ENCODE data around the gene CISH.

The CISH gene

GRCh38 chr3:50592568-50592967 lies 19.0 kb downstream of the CISH start:
- FAIRE-seq, result no peak

- FAIRE-seq, result no peak
These were observed 20.3 kb downstream of the CISH start for GRCh38 chr3:50591196-50591741.

DNA sequence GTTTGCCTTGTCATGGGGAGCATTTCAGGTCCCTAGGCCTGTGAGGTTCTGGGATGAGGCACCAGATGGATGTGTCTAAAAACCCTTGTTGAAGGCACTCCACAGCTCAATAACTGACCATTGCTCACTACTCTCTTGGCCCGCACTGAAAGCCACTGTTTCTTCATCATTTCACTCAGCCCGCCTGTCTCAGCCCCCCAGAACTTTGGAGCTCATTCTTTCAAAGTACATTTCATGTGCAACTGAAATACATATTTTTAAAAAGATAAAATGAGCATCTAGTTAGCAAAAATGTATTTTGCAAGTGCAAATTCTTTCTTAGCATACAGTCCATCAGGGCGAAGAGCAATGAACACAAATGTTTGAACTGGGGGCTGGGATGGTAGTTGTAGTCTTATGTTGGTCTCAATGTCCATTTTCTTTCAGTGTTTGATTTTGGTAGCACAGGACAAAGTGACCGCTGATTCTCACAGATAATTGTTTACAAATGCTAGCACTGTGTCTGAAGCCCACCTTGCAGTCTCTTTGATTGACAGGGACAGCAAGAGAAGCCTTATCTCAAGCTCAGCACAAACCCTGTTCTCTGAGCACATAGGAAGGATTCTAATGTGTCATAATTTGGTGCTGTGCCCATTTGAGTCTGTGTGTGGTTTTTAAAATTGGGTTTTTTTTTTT lies 22.7 kb downstream of the CISH start:
- FAIRE-seq, result no peak

GRCh38 chr3:50587806-50588758 lies 23.5 kb downstream of the CISH start:
- no peak for FAIRE-seq

DNA sequence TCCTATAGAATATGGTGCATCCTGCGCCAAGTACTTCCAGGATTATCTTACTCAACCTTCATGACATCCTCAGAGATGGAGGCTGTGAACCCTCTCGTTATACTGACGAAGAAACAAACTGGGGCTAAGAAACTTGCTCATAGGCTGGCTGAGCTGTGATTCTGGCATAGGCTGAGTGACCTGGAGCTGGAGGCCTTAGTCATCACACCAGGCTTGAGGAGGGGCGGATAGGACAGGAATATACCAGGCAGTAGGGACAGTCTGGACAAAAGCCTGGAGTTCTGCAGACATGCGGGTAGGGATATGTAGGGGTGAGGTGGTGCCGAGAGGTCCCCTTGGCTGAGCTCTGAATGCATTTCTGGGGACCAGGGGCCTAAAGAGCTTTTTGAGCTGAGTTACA lies 24.2 kb downstream of the CISH start:
- no peak for FAIRE-seq

- FAIRE-seq, result no peak
These were observed 24.9 kb downstream of the CISH start for GRCh38 chr3:50586763-50587070.

DNA sequence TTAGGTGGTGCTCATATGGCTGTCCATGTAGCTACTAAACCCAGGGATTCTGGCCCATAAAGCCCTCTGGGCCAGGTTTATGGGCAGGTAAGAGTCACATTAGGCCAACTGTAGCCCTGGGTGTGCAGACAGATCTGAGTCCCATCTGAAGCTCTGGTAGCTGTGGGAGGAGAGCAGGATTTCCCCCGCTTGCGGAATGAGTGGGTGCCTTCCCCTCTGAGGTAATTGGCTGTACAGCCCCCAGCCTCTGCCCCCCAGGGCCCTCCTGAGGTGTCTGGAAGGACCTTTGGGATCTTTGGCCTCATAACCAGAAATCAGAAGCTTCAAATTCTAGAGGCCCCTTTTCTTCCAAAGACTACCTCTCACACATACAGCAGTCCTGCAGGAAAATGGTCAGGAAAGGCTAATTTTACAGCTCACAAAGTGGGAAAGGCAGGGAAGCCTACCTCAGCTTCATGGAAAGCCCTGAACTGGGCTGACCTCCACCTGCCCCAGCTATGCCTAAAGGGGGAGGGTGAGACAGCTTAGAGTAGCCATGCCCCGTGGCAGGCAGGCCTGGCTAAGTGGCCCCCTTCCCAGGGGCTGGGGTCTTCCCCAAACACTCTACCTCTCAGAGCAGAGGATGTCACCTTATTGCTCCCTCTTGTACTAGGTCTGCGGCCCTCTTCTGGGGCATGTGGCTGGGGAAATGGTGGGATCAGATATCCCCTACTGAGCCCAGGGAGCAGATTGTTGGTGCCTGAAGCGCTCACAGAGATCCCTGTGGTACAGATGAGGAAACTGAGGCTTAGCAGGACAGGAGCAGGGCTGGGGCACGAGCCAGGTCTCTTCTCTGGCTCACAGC lies 25.4 kb downstream of the CISH start:
- FAIRE-seq, result no peak

- no peak for FAIRE-seq
These were observed 27.2 kb downstream of the CISH start for GRCh38 chr3:50584391-50584790.

- FAIRE-seq, result no peak
These were observed 27.7 kb downstream of the CISH start for GRCh38 chr3:50583897-50584296.

- FAIRE-seq, result no peak
These were observed 29.5 kb downstream of the CISH start for GRCh38 chr3:50582083-50582482.

GRCh38 chr3:50581459-50581842 lies 30.1 kb downstream of the CISH start:
- FAIRE-seq, result no peak

GRCh38 chr3:50580683-50581458 lies 30.7 kb downstream of the CISH start:
- no peak for FAIRE-seq

- no peak for FAIRE-seq
These were observed 34.2 kb downstream of the CISH start for GRCh38 chr3:50577348-50577747.

- FAIRE-seq, result no peak
These were observed 36.2 kb downstream of the CISH start for GRCh38 chr3:50575372-50575771.

GRCh38 chr3:50574444-50574831 lies 37.1 kb downstream of the CISH start:
- no peak for FAIRE-seq

GRCh38 chr3:50573566-50574443 lies 37.8 kb downstream of the CISH start:
- no peak for FAIRE-seq

DNA sequence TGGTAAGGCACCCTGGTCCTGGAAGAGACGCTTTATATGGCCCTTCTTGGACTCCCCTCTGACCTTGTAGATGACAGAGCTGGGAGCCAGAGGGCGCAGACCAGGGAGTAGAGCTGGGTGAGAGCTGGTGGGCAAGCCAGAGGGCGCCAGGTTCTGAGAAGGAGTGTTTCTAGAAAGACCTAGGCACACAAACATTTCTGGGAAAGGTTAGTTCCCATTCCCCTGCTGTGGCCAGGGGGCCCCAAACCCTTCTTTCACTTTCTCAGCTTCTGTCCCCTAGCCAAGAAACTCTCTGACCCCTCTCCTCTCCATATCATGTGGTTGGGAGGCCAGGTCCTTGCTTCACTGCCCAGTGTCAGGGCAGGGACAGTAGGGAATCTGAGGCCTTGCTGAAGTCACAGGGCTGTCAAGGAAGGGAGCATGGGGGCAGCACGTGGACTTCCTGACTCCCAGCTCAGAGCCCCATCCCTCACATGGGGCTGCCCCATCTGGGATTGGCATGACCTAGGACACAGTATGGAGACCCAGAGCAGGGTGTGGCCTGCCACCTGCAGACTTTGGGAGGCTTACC lies 38.7 kb downstream of the CISH start:
- FAIRE-seq, result no peak

- FAIRE-seq, result no peak
These were observed 39.4 kb downstream of the CISH start for GRCh38 chr3:50572158-50572557.

DNA sequence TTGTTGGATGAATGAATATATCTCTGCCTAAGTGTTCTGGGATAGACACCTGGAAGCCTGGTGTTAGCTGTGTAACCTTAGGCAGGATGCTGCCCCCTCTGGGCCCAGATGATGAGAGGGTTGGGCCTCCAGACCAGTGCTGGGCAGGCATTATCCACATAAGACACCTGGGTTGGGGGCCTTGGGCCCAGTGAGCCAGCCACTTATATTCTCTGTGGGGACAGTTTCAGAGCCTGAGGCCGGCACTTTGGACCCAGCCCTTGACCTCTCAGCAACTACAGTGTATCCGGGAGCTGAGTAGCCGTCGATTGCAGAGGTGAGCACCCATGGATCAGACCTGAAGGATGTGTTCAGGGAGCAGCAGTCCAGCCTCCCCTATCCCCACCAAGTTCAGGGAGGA lies 40.1 kb downstream of the CISH start:
- no peak for FAIRE-seq

GRCh38 chr3:50570508-50571279 lies 40.9 kb downstream of the CISH start:
- no peak for FAIRE-seq
